ENCODE measurements around the gene TRPM4. TPM values are rescaled to one million over a fixed set of nuclear protein-coding genes. Genes with fewer than 3 reads are reported as not detected.

Gene TRPM4
- total RNA-seq, 2 donors from 2014 or later, result 20.6 to 22.8 TPM

GRCh38 chr19:49160450-49161189 lies 3.0 kb downstream of the TRPM4 start:
- H3K9me3 ChIP-seq, result no peaks in the 10 kb centered on the region
- H3K4me1 ChIP-seq, result peaks cover 0 to 42% of the 10 kb centered on the region in 2 donors
- TF ChIP-seq CTCF (IDR thresholded peaks at IDR 0.05), result no peak
- H3K36me3 ChIP-seq, result no peaks in the 10 kb centered on the region
- no peak overlapping the region for H3K27ac ChIP-seq
- H3K27me3 ChIP-seq, result no peaks in the 10 kb centered on the region
- DNase-seq (ENCODE audit: low spot score), result no peak
- no peak overlapping the region for H3K4me3 ChIP-seq

GRCh38 chr19:49161987-49162386 lies 4.4 kb downstream of the TRPM4 start:
- DNase-seq (ENCODE audit: low spot score), result no peak
- peaks cover 0 to 48% of the 10 kb centered on the region in 2 donors for H3K4me1 ChIP-seq
- H3K9me3 ChIP-seq, result no peaks in the 10 kb centered on the region
- TF ChIP-seq CTCF (IDR thresholded peaks at IDR 0.05), result no peak
- H3K27ac ChIP-seq, result peak overlapping the region; percentile 16 to 25
- no peaks in the 10 kb centered on the region for H3K27me3 ChIP-seq
- H3K36me3 ChIP-seq, result no peaks in the 10 kb centered on the region
- H3K4me3 ChIP-seq, result no peak overlapping the region

- Histone ChIP-seq H3K36me3 (peaks cover 24% of the 10 kb centered on the region), H3K4me1 (peaks cover 0 to 24% of the 10 kb centered on the region in 2 donors), H3K4me3 (peak overlapping the region; percentile 10 to 24), H3K27me3 (no peaks in the 10 kb centered on the region), H3K9me3 (no peaks in the 10 kb centered on the region), H3K27ac (peak overlapping the region; percentile 79 to 94)
- no peak for TF ChIP-seq CTCF (IDR thresholded peaks at IDR 0.05)
- DNase-seq (ENCODE audit: low spot score), result no peak
These were observed 7.6 kb downstream of the TRPM4 start for GRCh38 chr19:49165111-49165750.

- Histone ChIP-seq H3K36me3 (peaks cover 30% of the 10 kb centered on the region), H3K4me1 (peaks cover 0 to 20% of the 10 kb centered on the region in 2 donors), H3K9me3 (no peaks in the 10 kb centered on the region), H3K4me3 (peak overlapping the region; percentile 10 to 24), H3K27me3 (no peaks in the 10 kb centered on the region), H3K27ac (peak overlapping the region; percentile 79 to 94)
- DNase-seq (ENCODE audit: low spot score), result no peak
- TF ChIP-seq CTCF (IDR thresholded peaks at IDR 0.05), result peak in 1 of 2 donors; percentile 18
These were observed 8.3 kb downstream of the TRPM4 start for GRCh38 chr19:49165865-49166301.

- peaks cover 51% of the 10 kb centered on the region for H3K36me3 ChIP-seq
- no peaks in the 10 kb centered on the region for H3K27me3 ChIP-seq
- H3K4me1 ChIP-seq, result peaks cover 0 to 20% of the 10 kb centered on the region in 2 donors
- no peak for TF ChIP-seq CTCF (IDR thresholded peaks at IDR 0.05)
- H3K27ac ChIP-seq, result no peak overlapping the region
- DNase-seq (ENCODE audit: low spot score), result no peak
- H3K4me3 ChIP-seq, result no peak overlapping the region
- H3K9me3 ChIP-seq, result no peaks in the 10 kb centered on the region
These were observed 10.3 kb downstream of the TRPM4 start for GRCh38 chr19:49167857-49168409.

Data from right atrium auricular region (tissue), 2 donors.